ENCODE results near the gene TBCA. TPM values are rescaled to one million over a fixed set of nuclear protein-coding genes. Genes with fewer than 3 reads are reported as not detected.

Gene TBCA
- total RNA-seq, 1 experiment from 2014 or later: 302 TPM

DNA sequence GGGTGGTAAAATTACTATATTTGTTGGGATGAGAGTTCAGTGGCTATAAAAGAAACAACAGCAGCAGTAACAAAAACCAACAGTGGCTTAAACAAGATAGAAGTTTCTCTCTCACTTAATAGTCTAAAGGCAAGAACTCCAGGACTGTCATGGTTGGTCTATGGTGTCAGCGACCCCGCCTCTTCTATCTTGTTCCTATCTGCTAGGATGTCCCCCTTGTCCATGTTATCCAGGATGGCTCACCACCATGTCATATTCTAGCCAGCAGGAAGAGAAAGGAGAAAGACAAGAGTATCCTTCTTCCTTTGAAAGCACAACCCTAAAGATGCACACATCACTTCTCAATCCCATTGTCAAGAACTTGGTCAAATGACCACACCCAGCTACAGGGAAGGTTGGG, 126.4 kb downstream of the TBCA start:
- no peak overlapping the region for H3K4me3 ChIP-seq (ENCODE audit: low read depth in 2 of 2, low read length in 2 of 2)
- peaks cover 4% of the 10 kb centered on the region for H3K27me3 ChIP-seq (ENCODE audit: control insufficient read depth, insufficient read depth, low read length)
- intact Hi-C loops (cut with micrococcal nuclease; ENCODE audit: unreplicated experiment): no loop called here
- DNase-seq (ENCODE audit: low read depth, low spot score) (no peak), ATAC-seq (no peak)
- ChIA-PET POLR2A (no interaction called here), CTCF (no interaction called here)
- in situ Hi-C loops (cut with HindIII; ENCODE audit: low pct_unique_long_range_greater_than_20kb, low sequenced_read_pairs): no loop called here
- H3K4me1 ChIP-seq (ENCODE audit: control insufficient read depth, insufficient read depth, low read length): no peaks in the 10 kb centered on the region
- TF ChIP-seq POLR2AphosphoS5 (IDR thresholded peaks at IDR 0.05; ENCODE audit: low read depth, low read length) (no peak), TCF7L2 (IDR thresholded peaks at IDR 0.05; ENCODE audit: low read depth, low read length) (no peak), SIN3A (IDR thresholded peaks at IDR 0.05; ENCODE audit: borderline replicate concordance, insufficient read depth, low read depth, low read length) (no peak)
- TF ChIP-seq, protein P1, sequence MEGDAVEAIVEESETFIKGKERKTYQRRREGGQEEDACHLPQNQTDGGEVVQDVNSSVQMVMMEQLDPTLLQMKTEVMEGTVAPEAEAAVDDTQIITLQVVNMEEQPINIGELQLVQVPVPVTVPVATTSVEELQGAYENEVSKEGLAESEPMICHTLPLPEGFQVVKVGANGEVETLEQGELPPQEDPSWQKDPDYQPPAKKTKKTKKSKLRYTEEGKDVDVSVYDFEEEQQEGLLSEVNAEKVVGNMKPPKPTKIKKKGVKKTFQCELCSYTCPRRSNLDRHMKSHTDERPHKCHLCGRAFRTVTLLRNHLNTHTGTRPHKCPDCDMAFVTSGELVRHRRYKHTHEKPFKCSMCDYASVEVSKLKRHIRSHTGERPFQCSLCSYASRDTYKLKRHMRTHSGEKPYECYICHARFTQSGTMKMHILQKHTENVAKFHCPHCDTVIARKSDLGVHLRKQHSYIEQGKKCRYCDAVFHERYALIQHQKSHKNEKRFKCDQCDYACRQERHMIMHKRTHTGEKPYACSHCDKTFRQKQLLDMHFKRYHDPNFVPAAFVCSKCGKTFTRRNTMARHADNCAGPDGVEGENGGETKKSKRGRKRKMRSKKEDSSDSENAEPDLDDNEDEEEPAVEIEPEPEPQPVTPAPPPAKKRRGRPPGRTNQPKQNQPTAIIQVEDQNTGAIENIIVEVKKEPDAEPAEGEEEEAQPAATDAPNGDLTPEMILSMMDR (IDR thresholded peaks at IDR 0.05): no peak
- TF ChIP-seq, protein P2, sequence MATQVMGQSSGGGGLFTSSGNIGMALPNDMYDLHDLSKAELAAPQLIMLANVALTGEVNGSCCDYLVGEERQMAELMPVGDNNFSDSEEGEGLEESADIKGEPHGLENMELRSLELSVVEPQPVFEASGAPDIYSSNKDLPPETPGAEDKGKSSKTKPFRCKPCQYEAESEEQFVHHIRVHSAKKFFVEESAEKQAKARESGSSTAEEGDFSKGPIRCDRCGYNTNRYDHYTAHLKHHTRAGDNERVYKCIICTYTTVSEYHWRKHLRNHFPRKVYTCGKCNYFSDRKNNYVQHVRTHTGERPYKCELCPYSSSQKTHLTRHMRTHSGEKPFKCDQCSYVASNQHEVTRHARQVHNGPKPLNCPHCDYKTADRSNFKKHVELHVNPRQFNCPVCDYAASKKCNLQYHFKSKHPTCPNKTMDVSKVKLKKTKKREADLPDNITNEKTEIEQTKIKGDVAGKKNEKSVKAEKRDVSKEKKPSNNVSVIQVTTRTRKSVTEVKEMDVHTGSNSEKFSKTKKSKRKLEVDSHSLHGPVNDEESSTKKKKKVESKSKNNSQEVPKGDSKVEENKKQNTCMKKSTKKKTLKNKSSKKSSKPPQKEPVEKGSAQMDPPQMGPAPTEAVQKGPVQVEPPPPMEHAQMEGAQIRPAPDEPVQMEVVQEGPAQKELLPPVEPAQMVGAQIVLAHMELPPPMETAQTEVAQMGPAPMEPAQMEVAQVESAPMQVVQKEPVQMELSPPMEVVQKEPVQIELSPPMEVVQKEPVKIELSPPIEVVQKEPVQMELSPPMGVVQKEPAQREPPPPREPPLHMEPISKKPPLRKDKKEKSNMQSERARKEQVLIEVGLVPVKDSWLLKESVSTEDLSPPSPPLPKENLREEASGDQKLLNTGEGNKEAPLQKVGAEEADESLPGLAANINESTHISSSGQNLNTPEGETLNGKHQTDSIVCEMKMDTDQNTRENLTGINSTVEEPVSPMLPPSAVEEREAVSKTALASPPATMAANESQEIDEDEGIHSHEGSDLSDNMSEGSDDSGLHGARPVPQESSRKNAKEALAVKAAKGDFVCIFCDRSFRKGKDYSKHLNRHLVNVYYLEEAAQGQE (IDR thresholded peaks at IDR 0.05; ENCODE audit: insufficient read depth in 1 of 2, low read depth in 2 of 2, low read length in 1 of 2): no peak
- no TSS peak for BruUV-seq (replicated peaks)
- H3K36me3 ChIP-seq (ENCODE audit: control insufficient read depth, insufficient read depth, low read length): no peaks in the 10 kb centered on the region
- no peak overlapping the region for H3K27ac ChIP-seq (ENCODE audit: low read length)
- no peaks in the 10 kb centered on the region for H3K9me3 ChIP-seq (ENCODE audit: control insufficient read depth, insufficient read depth, low read depth, low read length)

DNA sequence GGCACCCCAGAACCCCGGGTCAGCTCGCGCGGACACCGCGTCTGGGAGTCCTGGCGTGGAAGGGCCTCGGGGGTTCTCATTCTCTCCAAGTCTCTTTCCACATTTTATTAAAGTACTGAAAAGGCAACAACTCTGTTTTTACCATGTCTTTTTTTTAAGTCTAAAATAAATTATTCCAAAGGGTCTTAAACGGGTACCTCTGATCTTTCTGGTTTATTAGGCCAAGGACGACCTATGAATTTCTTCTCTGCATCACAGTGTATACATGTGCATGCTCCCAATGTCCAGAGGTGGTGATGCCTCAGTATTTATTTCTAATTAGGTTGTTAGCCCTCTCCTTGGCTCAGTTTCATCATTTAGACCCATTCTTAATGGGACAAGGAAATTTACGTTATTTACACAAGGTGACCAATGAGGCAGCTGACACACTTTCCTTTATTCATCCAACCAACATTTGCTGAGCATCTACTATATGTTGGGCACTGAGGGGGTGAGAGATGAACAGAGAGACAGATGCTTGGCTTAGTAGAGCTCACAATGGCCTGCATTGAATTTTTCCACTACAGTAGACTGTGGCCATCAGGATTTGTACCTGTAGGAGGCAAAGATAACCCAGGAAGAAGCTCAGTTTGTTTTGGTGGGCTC, 130.0 kb downstream of the TBCA start:
- ChIA-PET POLR2A (no interaction called here), CTCF (no interaction called here)
- no TSS peak for BruUV-seq (replicated peaks)
- Histone ChIP-seq H3K36me3 (ENCODE audit: control insufficient read depth, insufficient read depth, low read length) (no peaks in the 10 kb centered on the region), H3K27ac (ENCODE audit: low read length) (no peak overlapping the region), H3K27me3 (ENCODE audit: control insufficient read depth, insufficient read depth, low read length) (peaks cover 19% of the 10 kb centered on the region), H3K9me3 (ENCODE audit: control insufficient read depth, insufficient read depth, low read depth, low read length) (no peaks in the 10 kb centered on the region), H3K4me3 (ENCODE audit: low read depth in 2 of 2, low read length in 2 of 2) (peak overlapping the region; percentile 24 to 33; a peak in 1 of 4 replicates), H3K4me1 (ENCODE audit: control insufficient read depth, insufficient read depth, low read length) (no peaks in the 10 kb centered on the region)
- no peak for ATAC-seq
- TF ChIP-seq SIN3A (IDR thresholded peaks at IDR 0.05; ENCODE audit: borderline replicate concordance, insufficient read depth, low read depth, low read length): no peak
- TF ChIP-seq, protein P1 (IDR thresholded peaks at IDR 0.05): no peak
- no peak for TF ChIP-seq POLR2AphosphoS5 (IDR thresholded peaks at IDR 0.05; ENCODE audit: low read depth, low read length)
- TF ChIP-seq, protein P2 (IDR thresholded peaks at IDR 0.05; ENCODE audit: insufficient read depth in 1 of 2, low read depth in 2 of 2, low read length in 1 of 2): no peak
- TF ChIP-seq TCF7L2 (IDR thresholded peaks at IDR 0.05; ENCODE audit: low read depth, low read length): no peak
- in situ Hi-C loops (cut with HindIII; ENCODE audit: low pct_unique_long_range_greater_than_20kb, low sequenced_read_pairs): no loop called here
- no peak for DNase-seq (ENCODE audit: low read depth, low spot score)
- intact Hi-C loops (cut with micrococcal nuclease; ENCODE audit: unreplicated experiment): no loop called here

Measured in Panc1 (cell line).